ENCODE results near the gene TNS1.
A peak's percentile ranks its signal among the peaks of the same experiment; 100 is the strongest.

Gene TNS1

DNA sequence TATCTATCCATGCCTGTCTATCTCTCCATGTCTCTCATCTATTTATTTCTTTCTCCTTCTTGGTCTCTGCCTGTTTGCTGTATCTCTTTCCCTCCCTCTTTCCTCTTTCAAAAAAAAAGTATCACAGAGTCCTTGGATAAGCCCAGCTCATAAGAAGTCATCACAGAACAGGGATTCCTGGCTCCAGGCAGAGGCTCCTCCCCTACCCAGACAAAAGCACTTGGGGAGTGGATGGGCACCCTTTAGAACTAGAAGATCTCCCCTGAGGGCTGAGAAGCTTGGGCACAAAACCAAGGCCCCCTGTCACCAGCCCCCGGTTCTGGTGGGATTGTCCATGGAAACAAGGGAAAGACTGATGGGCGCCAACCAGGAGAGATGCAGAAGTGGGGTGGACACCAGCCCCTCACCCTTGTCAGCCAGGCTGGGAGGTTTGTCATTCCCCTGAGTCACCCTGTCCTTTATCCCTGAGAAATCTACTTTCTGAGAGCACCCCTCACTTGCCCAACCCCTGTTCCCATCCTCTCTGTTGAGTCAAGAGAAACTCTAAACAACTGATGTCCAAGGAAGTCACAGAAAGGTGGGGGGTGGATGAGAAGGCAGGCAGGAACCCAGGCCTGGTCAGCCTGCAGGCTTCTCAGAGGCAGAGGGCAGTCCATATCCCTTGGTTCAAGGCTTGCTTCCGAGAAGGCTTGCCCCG lies 127.1 kb downstream of the TNS1 start:
- Histone ChIP-seq H3F3A (ENCODE audit: insufficient read depth, low read length) (no peaks in the 10 kb centered on the region), H3K4me1 (ENCODE audit: low read length) (no peaks in the 10 kb centered on the region), H3K9me3 (replicated peaks; ENCODE audit: insufficient read depth, low read length) (no peaks in the 10 kb centered on the region), H3K9ac (ENCODE audit: low read length) (no peak overlapping the region), H3K27ac (ENCODE audit: low read length) (no peak overlapping the region), H3K36me3 (replicated peaks; ENCODE audit: insufficient read depth, low read length) (no peaks in the 10 kb centered on the region), H3K4me2 (ENCODE audit: low read depth, low read length) (no peak overlapping the region), H3K27me3 (replicated peaks; ENCODE audit: insufficient read depth, low read length) (no peaks in the 10 kb centered on the region), H3K9me2 (replicated peaks; ENCODE audit: insufficient read depth, low read length) (no peaks in the 10 kb centered on the region), H4K20me1 (ENCODE audit: insufficient read depth, low read length) (no peaks in the 10 kb centered on the region), H3K79me2 (ENCODE audit: low read length) (no peaks in the 10 kb centered on the region), H2AFZ (ENCODE audit: low read length) (no peak overlapping the region), H3K4me3 (ENCODE audit: low read length) (no peak overlapping the region)
- no peak for DNase-seq
- no peak for TF ChIP-seq EZH2 (optimal IDR thresholded peaks at IDR 0.05; ENCODE audit: low read depth, low read length)
- no peak for TF ChIP-seq CTCF (IDR thresholded peaks at IDR 0.05; ENCODE audit: low read length)
- no peak for TF ChIP-seq EZH2phosphoT487 (IDR thresholded peaks at IDR 0.05; ENCODE audit: low read length)

DNA sequence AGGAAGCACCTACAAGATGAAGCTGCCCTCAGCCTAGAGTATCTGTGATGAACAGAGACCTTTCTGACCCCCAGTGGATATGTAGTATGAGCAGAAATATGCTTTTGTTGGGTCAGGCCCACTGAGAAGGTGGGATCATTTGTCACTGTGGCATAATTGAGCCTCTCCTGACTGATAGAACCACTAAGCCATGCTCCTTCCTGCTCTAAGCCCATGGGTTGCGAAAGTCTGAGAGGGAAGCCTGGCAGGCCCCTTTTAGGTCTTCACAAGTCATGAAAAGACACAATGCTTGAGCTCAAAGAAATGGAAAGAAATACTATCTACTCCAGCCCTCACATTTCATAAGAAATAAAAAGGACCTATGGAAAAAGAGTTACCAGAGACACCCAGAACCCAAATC lies 127.7 kb downstream of the TNS1 start:
- no peak for TF ChIP-seq EZH2phosphoT487 (IDR thresholded peaks at IDR 0.05; ENCODE audit: low read length)
- no peaks in the 10 kb centered on the region for H3F3A ChIP-seq (ENCODE audit: insufficient read depth, low read length)
- no peak overlapping the region for H3K4me3 ChIP-seq (ENCODE audit: low read length)

DNA sequence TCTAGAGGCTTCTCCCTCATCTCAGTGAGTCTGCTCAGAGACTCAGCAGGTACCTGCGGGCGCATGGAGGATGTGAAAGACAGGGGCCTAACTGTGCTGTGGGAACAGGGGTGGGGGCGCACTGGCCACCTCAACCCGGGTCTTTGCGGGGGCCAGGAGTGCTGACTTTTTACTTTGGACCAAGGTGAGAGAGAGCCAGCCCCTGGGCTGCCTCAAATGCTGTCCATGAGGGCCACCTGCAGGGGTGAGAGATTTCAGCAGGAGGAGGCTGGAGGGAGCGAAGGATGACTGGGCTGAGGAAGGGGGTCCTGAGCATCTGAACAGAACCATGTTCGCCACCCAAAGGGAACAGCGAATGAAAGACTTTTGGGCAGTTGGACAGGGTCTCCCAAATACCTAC lies 129.4 kb downstream of the TNS1 start:
- no peak overlapping the region for H3K27ac ChIP-seq (ENCODE audit: low read length)
- DNase-seq, result no peak
- H3K9me2 ChIP-seq (replicated peaks; ENCODE audit: insufficient read depth, low read length), result no peaks in the 10 kb centered on the region
- H3K27me3 ChIP-seq (replicated peaks; ENCODE audit: insufficient read depth, low read length), result no peaks in the 10 kb centered on the region
- no peaks in the 10 kb centered on the region for H3K36me3 ChIP-seq (replicated peaks; ENCODE audit: insufficient read depth, low read length)
- H2AFZ ChIP-seq (ENCODE audit: low read length), result no peak overlapping the region
- no peak overlapping the region for H3K4me3 ChIP-seq (ENCODE audit: low read length)
- no peaks in the 10 kb centered on the region for H3K79me2 ChIP-seq (ENCODE audit: low read length)
- no peaks in the 10 kb centered on the region for H4K20me1 ChIP-seq (ENCODE audit: insufficient read depth, low read length)
- no peaks in the 10 kb centered on the region for H3F3A ChIP-seq (ENCODE audit: insufficient read depth, low read length)
- no peaks in the 10 kb centered on the region for H3K9me3 ChIP-seq (replicated peaks; ENCODE audit: insufficient read depth, low read length)
- TF ChIP-seq EZH2 (optimal IDR thresholded peaks at IDR 0.05; ENCODE audit: low read depth, low read length) (no peak), CTCF (IDR thresholded peaks at IDR 0.05; ENCODE audit: low read length) (no peak), EZH2phosphoT487 (IDR thresholded peaks at IDR 0.05; ENCODE audit: low read length) (no peak)
- no peak overlapping the region for H3K9ac ChIP-seq (ENCODE audit: low read length)
- no peak overlapping the region for H3K4me2 ChIP-seq (ENCODE audit: low read depth, low read length)
- no peaks in the 10 kb centered on the region for H3K4me1 ChIP-seq (ENCODE audit: low read length)

More for the DNA sequence above, 127.7 kb downstream of the TNS1 start:
- Histone ChIP-seq H3K36me3 (replicated peaks; ENCODE audit: insufficient read depth, low read length) (no peaks in the 10 kb centered on the region), H3K9me2 (replicated peaks; ENCODE audit: insufficient read depth, low read length) (no peaks in the 10 kb centered on the region), H3K4me1 (ENCODE audit: low read length) (no peaks in the 10 kb centered on the region), H4K20me1 (ENCODE audit: insufficient read depth, low read length) (no peaks in the 10 kb centered on the region), H2AFZ (ENCODE audit: low read length) (no peak overlapping the region), H3K27me3 (replicated peaks; ENCODE audit: insufficient read depth, low read length) (no peaks in the 10 kb centered on the region), H3K79me2 (ENCODE audit: low read length) (no peaks in the 10 kb centered on the region), H3K9ac (ENCODE audit: low read length) (no peak overlapping the region), H3K9me3 (replicated peaks; ENCODE audit: insufficient read depth, low read length) (no peaks in the 10 kb centered on the region), H3K4me2 (ENCODE audit: low read depth, low read length) (no peak overlapping the region), H3K27ac (ENCODE audit: low read length) (no peak overlapping the region)
- no peak for DNase-seq

- Histone ChIP-seq H3K79me2 (ENCODE audit: low read length) (no peaks in the 10 kb centered on the region), H3K4me3 (ENCODE audit: low read length) (no peak overlapping the region), H3K9me2 (replicated peaks; ENCODE audit: insufficient read depth, low read length) (no peaks in the 10 kb centered on the region), H2AFZ (ENCODE audit: low read length) (no peak overlapping the region), H3F3A (ENCODE audit: insufficient read depth, low read length) (no peaks in the 10 kb centered on the region), H3K27ac (ENCODE audit: low read length) (no peak overlapping the region), H3K9ac (ENCODE audit: low read length) (no peak overlapping the region), H3K9me3 (replicated peaks; ENCODE audit: insufficient read depth, low read length) (no peaks in the 10 kb centered on the region), H3K27me3 (replicated peaks; ENCODE audit: insufficient read depth, low read length) (no peaks in the 10 kb centered on the region), H4K20me1 (ENCODE audit: insufficient read depth, low read length) (no peaks in the 10 kb centered on the region), H3K4me1 (ENCODE audit: low read length) (no peaks in the 10 kb centered on the region), H3K36me3 (replicated peaks; ENCODE audit: insufficient read depth, low read length) (no peaks in the 10 kb centered on the region), H3K4me2 (ENCODE audit: low read depth, low read length) (no peak overlapping the region)
- TF ChIP-seq EZH2phosphoT487 (IDR thresholded peaks at IDR 0.05; ENCODE audit: low read length) (no peak), CTCF (IDR thresholded peaks at IDR 0.05; ENCODE audit: low read length) (peak; percentile 11; the same call in 1 of the 2 replicates)
- DNase-seq, result no peak
Observed at GRCh38 chr2:217872319-217872718, 130.5 kb downstream of the TNS1 start.

All from MM.1S (cell line).